ENCODE data around the gene MYO18A.

The MYO18A gene

DNA sequence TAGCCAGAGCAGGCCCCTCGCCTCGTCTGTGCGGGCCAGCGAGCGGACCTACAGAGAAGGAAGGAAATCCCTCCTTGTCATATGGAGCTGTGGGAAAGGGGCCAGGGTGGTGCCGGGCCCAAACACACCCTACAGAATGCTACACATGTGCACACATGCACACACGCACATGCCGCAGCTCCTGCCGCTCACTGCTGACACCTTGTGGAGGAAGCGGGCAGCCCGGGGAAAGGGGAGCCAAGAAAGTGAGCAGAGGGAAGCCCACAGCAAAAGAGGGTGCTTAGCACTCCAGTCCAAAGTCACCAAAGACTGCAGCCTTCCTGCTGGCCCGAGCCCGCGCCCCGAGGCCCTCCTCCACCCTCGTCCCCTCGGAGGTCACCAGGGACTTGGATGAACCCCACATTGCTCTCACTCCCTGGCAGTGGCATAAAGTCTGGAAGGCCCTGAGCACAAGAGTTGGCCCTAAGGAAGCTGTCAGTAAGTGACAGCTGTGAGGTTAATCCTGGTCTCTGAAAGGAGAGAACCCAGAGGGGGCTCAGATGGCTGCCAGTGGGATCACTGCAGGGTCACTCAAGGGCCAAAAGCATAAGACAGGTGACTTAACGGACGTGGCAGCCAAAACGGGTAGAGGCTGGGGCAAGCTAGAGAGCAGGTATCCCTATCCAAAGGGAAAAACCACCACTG lies 68.2 kb downstream of the MYO18A start:
- no peaks in the 10 kb centered on the region for H3K4me1 ChIP-seq
- in situ Hi-C loops (cut with MboI; ENCODE audit: low sequenced_read_pairs): no loop called here

DNA sequence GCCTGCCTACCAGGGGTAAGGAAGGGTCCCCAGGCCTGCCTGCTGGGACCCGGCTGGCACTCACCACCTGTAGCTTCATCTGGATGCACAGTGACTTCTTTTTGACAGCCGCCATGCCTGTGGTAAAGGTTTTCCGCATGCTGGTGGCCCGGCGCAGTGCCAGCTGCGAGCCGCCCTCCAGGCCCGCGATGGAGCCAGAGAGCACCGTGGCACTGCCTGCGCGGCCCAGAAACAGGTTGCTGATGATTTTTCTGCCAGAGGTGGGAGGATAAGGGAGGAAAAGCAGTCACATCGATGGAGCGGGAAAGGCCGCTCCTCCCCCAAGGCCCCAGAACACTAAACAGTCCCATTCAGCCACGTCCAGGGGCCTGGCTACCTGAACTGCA lies 69.8 kb downstream of the MYO18A start:
- no peak overlapping the region for H3K4me3 ChIP-seq
- H3K4me1 ChIP-seq: no peaks in the 10 kb centered on the region
- no peaks in the 10 kb centered on the region for H3K9me3 ChIP-seq
- no peaks in the 10 kb centered on the region for H3K27me3 ChIP-seq (ENCODE audit: low read depth)
- peaks cover 4% of the 10 kb centered on the region; the same call in 1 of the 2 replicates for H3K36me3 ChIP-seq (replicated peaks)
- no peak for DNase-seq (ENCODE audit: low spot score in 2 of 2)
- in situ Hi-C loops (cut with MboI; ENCODE audit: low sequenced_read_pairs): no loop called here

More for the DNA sequence above, 68.2 kb downstream of the MYO18A start:
- Histone ChIP-seq H3K9me3 (no peaks in the 10 kb centered on the region), H3K4me3 (no peak overlapping the region), H3K27me3 (ENCODE audit: low read depth) (no peaks in the 10 kb centered on the region), H3K36me3 (replicated peaks) (peaks cover 4% of the 10 kb centered on the region; the same call in 1 of the 2 replicates)
- peak; percentile 48 to 87 for DNase-seq (ENCODE audit: low spot score in 2 of 2)

- in situ Hi-C loops (cut with MboI; ENCODE audit: low sequenced_read_pairs): loop anchor here (5.0 kb wide), 1 partner anchor 142 kb away; no protein-coding TSS in a partner anchor
- H3K4me1 ChIP-seq: no peaks in the 10 kb centered on the region
- no peak for DNase-seq (ENCODE audit: low spot score in 2 of 2)
- H3K27me3 ChIP-seq (ENCODE audit: low read depth): no peaks in the 10 kb centered on the region
- no peaks in the 10 kb centered on the region for H3K9me3 ChIP-seq
- H3K4me3 ChIP-seq: no peak overlapping the region
- peaks cover 4% of the 10 kb centered on the region; the same call in 1 of the 2 replicates for H3K36me3 ChIP-seq (replicated peaks)
Measured at GRCh38 chr17:29109477-29110371, 70.5 kb downstream of the MYO18A start.

- in situ Hi-C loops (cut with MboI; ENCODE audit: low sequenced_read_pairs): loop anchor here (5.0 kb wide), 1 partner anchor 142 kb away; no protein-coding TSS in a partner anchor
- DNase-seq (ENCODE audit: low spot score in 2 of 2): no peak
- peaks cover 4% of the 10 kb centered on the region; the same call in 1 of the 2 replicates for H3K36me3 ChIP-seq (replicated peaks)
- H3K27me3 ChIP-seq (ENCODE audit: low read depth): no peaks in the 10 kb centered on the region
- H3K4me3 ChIP-seq: no peak overlapping the region
- no peaks in the 10 kb centered on the region for H3K4me1 ChIP-seq
- no peaks in the 10 kb centered on the region for H3K9me3 ChIP-seq
Measured at GRCh38 chr17:29108823-29109476, 71.2 kb downstream of the MYO18A start.

DNA sequence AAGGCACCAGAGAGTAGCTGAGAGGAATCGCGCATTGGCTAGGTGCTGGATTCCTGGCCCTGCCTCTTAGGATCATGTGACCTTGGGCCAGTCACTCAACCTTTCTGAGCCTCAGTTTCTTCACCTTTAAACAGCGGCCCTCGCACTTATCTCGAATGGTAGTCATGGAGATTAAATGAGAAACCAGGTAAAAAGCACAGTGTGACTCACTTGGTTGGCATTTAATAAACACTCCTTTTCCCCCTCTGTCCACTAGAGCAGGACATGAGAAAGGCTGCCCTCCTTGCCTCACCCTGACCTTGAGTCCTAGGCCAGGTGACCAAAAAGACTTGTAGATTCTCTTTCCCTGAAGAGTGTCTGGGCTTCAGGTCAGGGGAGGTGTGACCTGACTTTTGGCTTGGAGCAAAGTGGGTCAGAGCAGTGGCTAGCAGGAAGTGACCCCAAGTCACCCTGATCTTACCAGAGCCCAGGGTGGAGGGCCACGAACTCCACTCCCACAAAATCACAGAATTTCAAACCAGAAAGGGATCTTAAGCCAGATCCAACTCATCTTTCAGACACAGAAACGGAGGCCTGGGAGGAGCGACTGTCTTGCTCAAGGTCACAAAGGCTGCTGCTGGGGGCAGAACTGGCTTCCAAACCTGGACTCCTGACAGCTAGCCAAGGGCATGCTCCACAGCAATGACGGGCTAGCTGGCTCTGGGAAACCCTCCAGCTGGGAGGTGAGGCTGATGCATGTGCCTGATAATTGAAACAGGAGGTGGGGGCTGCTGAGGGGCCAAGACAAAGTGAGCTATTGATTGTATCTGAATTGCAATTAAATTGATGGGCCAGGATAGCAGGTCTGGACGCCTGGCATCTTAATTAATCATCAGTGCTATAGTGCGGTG lies 72.0 kb downstream of the MYO18A start:
- Histone ChIP-seq H3K4me1 (no peaks in the 10 kb centered on the region), H3K36me3 (replicated peaks) (peaks cover 4% of the 10 kb centered on the region; the same call in 1 of the 2 replicates), H3K4me3 (no peak overlapping the region), H3K9me3 (no peaks in the 10 kb centered on the region), H3K27me3 (ENCODE audit: low read depth) (no peaks in the 10 kb centered on the region)
- in situ Hi-C loops (cut with MboI; ENCODE audit: low sequenced_read_pairs): loop anchor here (5.0 kb wide), 1 partner anchor 141 kb away; no protein-coding TSS in a partner anchor
- no peak for DNase-seq (ENCODE audit: low spot score in 2 of 2)

GRCh38 chr17:29107084-29107483 lies 73.1 kb downstream of the MYO18A start:
- H3K36me3 ChIP-seq (replicated peaks): peaks cover 4% of the 10 kb centered on the region
- no peak overlapping the region for H3K4me3 ChIP-seq
- DNase-seq (ENCODE audit: low spot score in 2 of 2): no peak
- H3K27me3 ChIP-seq (ENCODE audit: low read depth): no peaks in the 10 kb centered on the region
- no peaks in the 10 kb centered on the region for H3K9me3 ChIP-seq
- H3K4me1 ChIP-seq: no peaks in the 10 kb centered on the region
- in situ Hi-C loops (cut with MboI; ENCODE audit: low sequenced_read_pairs): loop anchor here (5.0 kb wide), 1 partner anchor 140 kb away; no protein-coding TSS in a partner anchor

GRCh38 chr17:29103341-29103740 lies 76.9 kb downstream of the MYO18A start:
- no peak for DNase-seq (ENCODE audit: low spot score in 2 of 2)
- Histone ChIP-seq H3K9me3 (no peaks in the 10 kb centered on the region), H3K4me1 (no peaks in the 10 kb centered on the region), H3K36me3 (replicated peaks) (no peaks in the 10 kb centered on the region; the same call in none of the 2 replicates), H3K4me3 (no peak overlapping the region), H3K27me3 (ENCODE audit: low read depth) (no peaks in the 10 kb centered on the region)
- in situ Hi-C loops (cut with MboI; ENCODE audit: low sequenced_read_pairs): no loop called here

DNA sequence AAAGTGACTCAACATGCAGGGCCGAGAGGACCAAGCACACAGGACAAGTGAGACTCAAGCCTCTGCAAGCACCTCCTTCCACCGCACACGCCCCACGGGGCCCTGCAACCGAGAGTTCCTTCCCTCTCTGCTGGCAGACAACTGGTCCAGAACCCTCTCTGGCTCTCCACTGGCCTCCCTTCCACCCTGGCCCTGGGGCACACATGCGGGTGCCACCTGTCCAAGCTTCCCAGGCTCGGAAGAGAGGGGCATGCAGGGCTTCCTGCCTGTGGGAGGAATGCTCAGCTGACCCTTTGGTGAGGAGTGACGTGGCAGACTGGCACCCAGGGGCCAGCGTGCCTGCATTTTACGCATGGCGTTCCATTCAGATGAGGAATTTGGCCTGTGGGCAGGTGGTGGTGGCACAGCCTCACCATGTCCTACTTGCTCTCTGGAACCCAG lies 77.4 kb downstream of the MYO18A start:
- Histone ChIP-seq H3K4me3 (no peak overlapping the region), H3K4me1 (no peaks in the 10 kb centered on the region), H3K36me3 (replicated peaks) (no peaks in the 10 kb centered on the region; the same call in 1 of the 2 replicates), H3K27me3 (ENCODE audit: low read depth) (no peaks in the 10 kb centered on the region), H3K9me3 (no peaks in the 10 kb centered on the region)
- in situ Hi-C loops (cut with MboI; ENCODE audit: low sequenced_read_pairs): no loop called here
- DNase-seq (ENCODE audit: low spot score in 2 of 2): no peak

DNA sequence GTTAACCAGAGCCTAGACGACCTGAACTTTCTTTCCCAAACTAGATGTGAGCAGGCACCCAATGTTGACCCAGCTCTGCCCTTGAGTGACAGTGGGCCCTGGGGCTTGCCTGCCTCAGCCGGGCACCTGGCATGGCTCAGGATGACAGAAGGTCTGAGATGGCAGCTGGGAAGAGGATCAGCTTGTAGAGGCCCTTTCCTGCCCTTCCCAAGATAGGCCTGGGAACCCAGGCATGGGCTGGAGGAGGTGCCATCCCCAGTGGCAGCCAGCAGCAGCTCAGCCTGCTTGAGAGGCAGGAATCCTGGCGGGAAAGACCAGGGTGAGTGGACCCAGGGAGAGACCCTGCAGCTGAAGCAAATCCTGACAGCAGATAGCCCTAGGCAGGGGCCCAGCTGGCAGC lies 78.2 kb downstream of the MYO18A start:
- peaks cover 3% of the 10 kb centered on the region for H3K36me3 ChIP-seq (replicated peaks)
- no peaks in the 10 kb centered on the region for H3K27me3 ChIP-seq (ENCODE audit: low read depth)
- H3K4me3 ChIP-seq: no peak overlapping the region
- H3K4me1 ChIP-seq: no peaks in the 10 kb centered on the region
- in situ Hi-C loops (cut with MboI; ENCODE audit: low sequenced_read_pairs): no loop called here
- no peaks in the 10 kb centered on the region for H3K9me3 ChIP-seq
- DNase-seq (ENCODE audit: low spot score in 2 of 2): no peak

DNA sequence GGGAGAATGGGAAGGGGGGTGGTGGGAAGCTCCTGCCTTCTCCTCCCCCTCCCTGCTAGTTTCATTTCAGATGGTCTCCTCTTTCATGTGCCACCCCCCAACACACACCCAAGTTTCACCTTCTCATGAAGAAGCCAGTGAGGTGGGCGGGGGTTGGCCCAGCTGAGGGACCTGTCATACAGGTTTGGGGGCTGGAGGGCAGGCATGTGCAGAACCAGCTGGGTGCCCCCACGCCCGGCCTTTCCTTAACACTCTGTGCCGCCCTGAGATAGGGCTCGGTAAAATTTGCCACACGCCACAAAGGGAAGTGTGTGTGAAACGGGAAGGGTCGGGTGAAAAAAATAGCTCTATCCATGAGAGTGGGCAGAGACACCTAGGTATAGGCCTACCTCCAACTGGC lies 79.9 kb downstream of the MYO18A start:
- Histone ChIP-seq H3K4me3 (no peak overlapping the region), H3K9me3 (no peaks in the 10 kb centered on the region), H3K27me3 (ENCODE audit: low read depth) (no peaks in the 10 kb centered on the region), H3K4me1 (no peaks in the 10 kb centered on the region), H3K36me3 (replicated peaks) (peaks cover 3% of the 10 kb centered on the region)
- in situ Hi-C loops (cut with MboI; ENCODE audit: low sequenced_read_pairs): no loop called here
- DNase-seq (ENCODE audit: low spot score in 2 of 2): no peak

DNA sequence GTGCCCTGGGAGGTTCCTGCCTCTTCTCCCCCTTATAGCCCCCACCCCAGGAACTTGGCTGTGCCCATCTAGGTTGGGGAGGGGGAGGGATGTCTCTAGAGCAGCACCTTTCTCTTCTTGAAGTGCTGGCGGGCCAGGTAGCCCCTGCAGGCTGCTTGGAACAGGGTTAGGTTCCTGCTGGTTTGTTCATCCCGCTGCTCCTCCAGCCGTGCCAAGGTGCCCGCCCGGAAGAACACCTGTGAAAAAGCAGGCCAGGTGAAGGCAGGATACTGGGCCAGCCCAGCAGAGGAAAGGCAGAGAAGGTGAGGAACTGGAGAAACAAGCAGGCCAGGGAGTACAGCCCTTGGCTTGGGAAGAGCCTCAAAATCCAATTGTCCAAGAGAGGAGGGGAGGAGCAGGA lies 80.7 kb downstream of the MYO18A start:
- in situ Hi-C loops (cut with MboI; ENCODE audit: low sequenced_read_pairs): no loop called here
- Histone ChIP-seq H3K36me3 (replicated peaks) (peaks cover 3% of the 10 kb centered on the region), H3K4me3 (no peak overlapping the region), H3K27me3 (ENCODE audit: low read depth) (no peaks in the 10 kb centered on the region), H3K4me1 (no peaks in the 10 kb centered on the region), H3K9me3 (no peaks in the 10 kb centered on the region)
- DNase-seq (ENCODE audit: low spot score in 2 of 2): no peak

GRCh38 chr17:29096094-29096493 lies 84.1 kb downstream of the MYO18A start:
- Histone ChIP-seq H3K9me3 (no peaks in the 10 kb centered on the region), H3K4me3 (no peak overlapping the region), H3K36me3 (replicated peaks) (peaks cover 3% of the 10 kb centered on the region; the same call in 1 of the 2 replicates), H3K4me1 (no peaks in the 10 kb centered on the region), H3K27me3 (ENCODE audit: low read depth) (no peaks in the 10 kb centered on the region)
- in situ Hi-C loops (cut with MboI; ENCODE audit: low sequenced_read_pairs): no loop called here
- no peak for DNase-seq (ENCODE audit: low spot score in 2 of 2)

- no peak overlapping the region for H3K4me3 ChIP-seq
- in situ Hi-C loops (cut with MboI; ENCODE audit: low sequenced_read_pairs): no loop called here
- no peak for DNase-seq (ENCODE audit: low spot score in 2 of 2)
- no peaks in the 10 kb centered on the region for H3K27me3 ChIP-seq (ENCODE audit: low read depth)
- H3K9me3 ChIP-seq: no peaks in the 10 kb centered on the region
- H3K4me1 ChIP-seq: no peaks in the 10 kb centered on the region
- peaks cover 3% of the 10 kb centered on the region; the same call in 1 of the 2 replicates for H3K36me3 ChIP-seq (replicated peaks)
Measured at GRCh38 chr17:29095439-29095838, 84.8 kb downstream of the MYO18A start.
